ENCODE measurements around the gene FBXO24. TPM values are rescaled to one million over a fixed set of nuclear protein-coding genes. Genes with fewer than 3 reads are reported as not detected.
A peak's percentile ranks its signal among the peaks of the same experiment; 100 is the strongest.

Gene FBXO24
- total and polyA plus RNA-seq, 2 of the 4 experiments (the other 2 are of a cell fraction): 0.43 to 0.54 TPM

- no peak overlapping the region for H4K91ac ChIP-seq (ENCODE audit: insufficient read depth, low read depth, low read length)
- H2BK15ac ChIP-seq (ENCODE audit: low read depth, low read length): no peak overlapping the region
- POLR2A ChIA-PET (ENCODE audit: unreplicated experiment): no interaction called here
- TF ChIP-seq RCOR1 (IDR thresholded peaks at IDR 0.05; ENCODE audit: insufficient replicate concordance, low read length): no peak
- TF ChIP-seq ELK1 (IDR thresholded peaks at IDR 0.05; ENCODE audit: borderline replicate concordance, low read depth, low read length): no peak
- no peak for TF ChIP-seq RAD21 (IDR thresholded peaks at IDR 0.05; ENCODE audit: low read length)
- TF ChIP-seq BHLHE40 (IDR thresholded peaks at IDR 0.05; ENCODE audit: low read depth, low read length): no peak
- no peak for TF ChIP-seq POLR2A (IDR thresholded peaks at IDR 0.05; ENCODE audit: low read depth, low read length)
- intact Hi-C loops (cut with micrococcal nuclease) (no loop called here), in situ Hi-C loops (cut with MboI; ENCODE audit: low sequenced_read_pairs) (loop anchor here (5.0 kb wide), 1 partner anchor 99 kb away; no protein-coding TSS in a partner anchor), dilution Hi-C loops (cut with HindIII; ENCODE audit: low sequenced_read_pairs, unreplicated experiment) (no loop called here)
- H2BK5ac ChIP-seq (ENCODE audit: low read depth, low read length, poor library complexity, severe bottlenecking): no peak overlapping the region
- H4K5ac ChIP-seq (ENCODE audit: low read depth, low read length): no peak overlapping the region
- no peak overlapping the region for H2BK120ac ChIP-seq (ENCODE audit: low read depth, low read length)
- ATAC-seq (ENCODE audit: low read depth) (no peak), DNase-seq (no peak)
- H2AK9ac ChIP-seq (replicated peaks; ENCODE audit: low read depth, low read length, poor library complexity): peak overlapping the region; percentile 78
- H4K8ac ChIP-seq (ENCODE audit: low read depth in 2 of 2, low read length in 2 of 2): no peak overlapping the region
- H3K9ac ChIP-seq (ENCODE audit: low read depth, low read length): no peak overlapping the region
- no peak overlapping the region for H3K4me2 ChIP-seq (ENCODE audit: low read depth, low read length)
- H3K9me3 ChIP-seq (ENCODE audit: control insufficient read depth, insufficient read depth, low read length): no peaks in the 10 kb centered on the region
- H4K20me1 ChIP-seq (ENCODE audit: insufficient read depth, low read length): no peaks in the 10 kb centered on the region
- no peak overlapping the region for H3K14ac ChIP-seq (replicated peaks; ENCODE audit: low read depth, low read length)
- no peak overlapping the region for H2BK20ac ChIP-seq (ENCODE audit: low read depth, low read length)
- peak overlapping the region; percentile 15; the same call in 1 of the 2 replicates for H2AK5ac ChIP-seq (ENCODE audit: low read depth, low read length)
- H3K9me1 ChIP-seq (ENCODE audit: insufficient read depth, low read length): peaks cover 4% of the 10 kb centered on the region; the same call in 1 of the 2 replicates
- peaks cover 3% of the 10 kb centered on the region; the same call in 1 of the 2 replicates for H3K27me3 ChIP-seq (ENCODE audit: control insufficient read depth, insufficient read depth, low read length)
- WGBS, 2 experiments (ENCODE audit: extremely low coverage in 2 of 2, insufficient read length in 1 of 2): no CpG with 5 or more reads among the region's 11 CpGs
- H3K23ac ChIP-seq (ENCODE audit: low read depth, low read length): no peak overlapping the region
- peaks cover 2% of the 10 kb centered on the region; the same call in 1 of the 2 replicates for H3K36me3 ChIP-seq (ENCODE audit: control insufficient read depth, insufficient read depth, low read length)
- H3K56ac ChIP-seq (ENCODE audit: extremely low read depth, insufficient read depth, low read length): no peak overlapping the region
- no peak overlapping the region for H3K27ac ChIP-seq (ENCODE audit: insufficient read depth, low read length)
- H3K4me3 ChIP-seq (ENCODE audit: insufficient read depth, low read depth, low read length): no peak overlapping the region
- H2AFZ ChIP-seq (replicated peaks; ENCODE audit: low read length, poor library complexity): no peak overlapping the region
- no peak overlapping the region for H3K18ac ChIP-seq (ENCODE audit: low read depth, low read length)
- BruUV-seq (replicated peaks): no TSS peak
- CTCF ChIA-PET: no interaction called here
- no peak overlapping the region for H3K4ac ChIP-seq (ENCODE audit: low read depth, low read length)
- H3K4me1 ChIP-seq (ENCODE audit: control insufficient read depth, insufficient read depth, low read length): peaks cover 4% of the 10 kb centered on the region; the same call in 1 of the 2 replicates
- H3K79me1 ChIP-seq (ENCODE audit: low read depth in 1 of 2, low read length in 2 of 2): no peaks in the 10 kb centered on the region
Observed at GRCh38 chr7:100568176-100568895, 17.8 kb upstream of the FBXO24 start.

Data from IMR-90 (cell line).